HEK293 (cell line): ENCODE data around the gene PTPRA.

Experiments
- CTCF ChIA-PET: fragments of 350-600 bp; formaldehyde crosslinking; extraction: SDS; loops from one replicate; lab custom pipeline; 2021; ENCODE audit warnings: antibody characterized with exemption; lab: Yijun Ruan, JAX
- POLR2A ChIA-PET: fragments of 300-600 bp; formaldehyde crosslinking; extraction: SDS; loops from one replicate; lab custom pipeline; 2020; ENCODE audit warnings: antibody characterized with exemption, inconsistent platforms; lab: Yijun Ruan, JAX
- H3K27ac ChIP-seq: fragments of 200-500 bp; sonication (Bioruptor generic); 2 replicates; pipeline ENCODE4 v1.5.1; 2014; ENCODE audit warnings: low read depth, low read length, control low read depth, inconsistent platforms; ENCODE audit errors: extremely low read depth
- H3K36me3 ChIP-seq, 2 experiments: fragments of 200-500 bp in 1 of 2; sonication (Bioruptor generic) in 1 of 2; 1 replicate in 1 of 2; 2 replicates in 1 of 2; pipeline ENCODE4 v1.5.1; 2014 to 2017; ENCODE audit warnings: inconsistent platforms in 2 of 2, low read length in 2 of 2; ENCODE audit not compliant: control insufficient read depth in 2 of 2, insufficient read depth in 1 of 2
- H3K4me1 ChIP-seq: fragments of 200-500 bp; sonication (Bioruptor generic); 2 replicates; pipeline ENCODE4 v1.5.1; 2014; ENCODE audit warnings: mild to moderate bottlenecking, low read length, inconsistent platforms; ENCODE audit not compliant: control insufficient read depth, insufficient read depth
- H3K4me3 ChIP-seq: 2 replicates; pipeline ENCODE4 v1.5.1; 2011; ENCODE audit warnings: low read depth, mild to moderate bottlenecking, control low read depth, low read length, moderate library complexity
- H3K9me3 ChIP-seq: fragments of 200-500 bp; sonication (Bioruptor generic); 2 replicates; pipeline ENCODE4 v1.5.1; 2014; ENCODE audit warnings: low read depth, low read length, inconsistent platforms; ENCODE audit not compliant: control insufficient read depth, insufficient read depth
- GLI4 ChIP-seq: fragments of 450-650 bp; formaldehyde crosslinking; IDR thresholded peaks from 2 replicates; pipeline ENCODE4 v1.5.1; 2016; ENCODE audit warnings: missing biosample characterization, missing genetic modification characterization
- KLF17 ChIP-seq: fragments of 450-650 bp; formaldehyde crosslinking; IDR thresholded peaks from 2 replicates; pipeline ENCODE4 v1.5.1; 2016; ENCODE audit warnings: missing biosample characterization, missing genetic modification characterization
- SALL2 ChIP-seq: fragments of 450-650 bp; formaldehyde crosslinking; IDR thresholded peaks from 2 replicates; pipeline ENCODE4 v1.5.0; 2017; ENCODE audit warnings: missing biosample characterization, mild to moderate bottlenecking, missing genetic modification characterization, borderline replicate concordance
- WT1 ChIP-seq: fragments of 450-650 bp; formaldehyde crosslinking; IDR thresholded peaks from 2 replicates; pipeline ENCODE4 v1.5.1; 2016; ENCODE audit warnings: missing biosample characterization, missing genetic modification characterization
- YY1 ChIP-seq: fragments of 450-650 bp; formaldehyde crosslinking; IDR thresholded peaks from 2 replicates; pipeline ENCODE4 v1.5.1; 2018; ENCODE audit warnings: missing biosample characterization, missing genetic modification characterization
- YY2 ChIP-seq: fragments of 450-650 bp; formaldehyde crosslinking; IDR thresholded peaks from 2 replicates; pipeline ENCODE4 v1.5.1; 2016; ENCODE audit warnings: missing biosample characterization, missing genetic modification characterization
- ZBTB20 ChIP-seq: fragments of 450-650 bp; formaldehyde crosslinking; IDR thresholded peaks from 2 replicates; pipeline ENCODE4 v1.5.1; 2016; ENCODE audit warnings: missing biosample characterization, missing genetic modification characterization
- ZFHX2 ChIP-seq: fragments of 450-650 bp; formaldehyde crosslinking; conservative IDR thresholded peaks from 2 replicates; pipeline ENCODE4 v1.5.1; 2016; ENCODE audit warnings: missing biosample characterization, missing genetic modification characterization
- ZNF184 ChIP-seq: fragments of 450-650 bp; IDR thresholded peaks from 2 replicates; pipeline ENCODE4 v1.5.1; 2018; ENCODE audit warnings: missing biosample characterization, mild to moderate bottlenecking, missing genetic modification characterization
- ZNF23 ChIP-seq: fragments of 450-650 bp; formaldehyde crosslinking; IDR thresholded peaks from 2 replicates; pipeline ENCODE4 v1.5.1; 2016; ENCODE audit warnings: missing biosample characterization, missing genetic modification characterization, borderline replicate concordance
- ZNF274 ChIP-seq, 2 experiments: fragments of 200-500 bp in 1 of 2; fragments of 450-650 bp in 1 of 2; sonication (Bioruptor generic) in 1 of 2; formaldehyde crosslinking in 1 of 2; IDR thresholded peaks; 2 replicates each; pipeline versions ENCODE4 v1.5.1 to v1.6.1; 2014 to 2016; ENCODE audit warnings: borderline replicate concordance in 1 of 2, inconsistent platforms in 1 of 2, low read length in 1 of 2, missing biosample characterization in 1 of 2, missing genetic modification characterization in 1 of 2
- ZNF292 ChIP-seq: fragments of 450-650 bp; formaldehyde crosslinking; IDR thresholded peaks from 2 replicates; pipeline ENCODE4 v1.5.1; 2016; ENCODE audit warnings: low read depth, missing biosample characterization, missing genetic modification characterization, borderline replicate concordance
- ZNF560 ChIP-seq: fragments of 450-650 bp; formaldehyde crosslinking; IDR thresholded peaks from 2 replicates; pipeline ENCODE4 v1.5.1; 2017; ENCODE audit warnings: missing biosample characterization, missing genetic modification characterization, borderline replicate concordance
- ZNF585B ChIP-seq: fragments of 450-650 bp; formaldehyde crosslinking; IDR thresholded peaks from 2 replicates; pipeline ENCODE4 v1.5.1; 2016; ENCODE audit warnings: missing biosample characterization, missing genetic modification characterization
- ZNF629 ChIP-seq: fragments of 450-650 bp; formaldehyde crosslinking; IDR thresholded peaks from 2 replicates; pipeline ENCODE4 v1.5.1; 2017; ENCODE audit warnings: missing biosample characterization, missing genetic modification characterization
- ZNF654 ChIP-seq: fragments of 450-650 bp; formaldehyde crosslinking; IDR thresholded peaks from 2 replicates; pipeline ENCODE4 v1.5.1; 2016; ENCODE audit warnings: low read depth, missing biosample characterization, missing genetic modification characterization
- ZSCAN30 ChIP-seq: fragments of 450-650 bp; IDR thresholded peaks from 2 replicates; pipeline ENCODE4 v1.5.1; 2018; ENCODE audit warnings: missing biosample characterization, mild to moderate bottlenecking, missing genetic modification characterization, moderate library complexity
- TF ChIP-seq, protein P1 (sequence below): sonication (generic); formaldehyde crosslinking; IDR thresholded peaks from 2 replicates; pipeline ENCODE4 v1.8.1; 2022; ENCODE audit warnings: mild to moderate bottlenecking, moderate library complexity, missing genetic modification reagents
- TF ChIP-seq, protein P2 (sequence below): fragments of 450-650 bp; formaldehyde crosslinking; IDR thresholded peaks from 2 replicates; pipeline ENCODE4 v1.5.0; 2017; ENCODE audit warnings: missing biosample characterization, missing genetic modification characterization, borderline replicate concordance
- TF ChIP-seq, protein P3 (sequence below): fragments of 450-650 bp; formaldehyde crosslinking; IDR thresholded peaks from 2 replicates; pipeline ENCODE4 v1.5.1; 2016; ENCODE audit warnings: missing biosample characterization, missing genetic modification characterization, borderline replicate concordance

Gene PTPRA

DNA sequence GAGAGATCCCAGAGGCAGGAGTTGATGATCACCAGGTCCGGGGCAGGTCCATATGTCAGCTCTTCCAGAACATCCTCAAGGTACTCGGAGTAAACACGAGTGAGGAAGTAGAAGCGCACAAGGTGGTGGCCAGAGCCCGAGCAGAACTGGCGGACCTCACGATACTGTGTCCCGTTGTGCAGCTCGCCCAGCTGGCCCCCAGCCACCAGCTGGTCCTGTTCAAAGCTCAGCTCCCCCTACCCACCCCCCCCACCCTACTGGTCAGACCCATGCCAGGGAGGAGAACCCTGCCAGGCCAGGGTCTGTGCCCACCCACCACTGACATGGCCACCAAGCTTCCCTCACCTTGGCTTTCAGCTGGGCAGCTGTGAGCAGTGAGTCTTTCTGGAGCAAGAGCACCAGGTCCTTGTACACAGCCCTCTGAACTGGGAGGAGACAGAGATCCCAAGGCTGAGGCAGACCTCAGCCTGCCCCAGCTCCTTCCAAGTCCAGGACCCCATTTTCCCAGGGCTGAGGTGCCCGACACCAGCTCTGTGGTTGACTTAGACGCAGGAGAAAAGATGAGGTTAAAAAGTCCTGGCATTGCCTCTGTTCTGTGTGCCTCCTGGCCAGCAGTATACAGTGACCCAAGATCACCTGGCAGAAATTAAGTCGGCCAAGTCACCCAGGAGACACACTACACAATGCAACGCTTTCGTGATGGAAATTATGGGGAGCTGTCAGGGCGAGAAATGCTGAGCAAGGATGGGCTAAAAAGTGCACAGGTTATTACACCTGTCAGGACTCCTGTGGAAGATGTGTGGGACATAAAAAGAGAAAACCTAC is 34.2 kb upstream of the PTPRA start (continued):
- TF ChIP-seq WT1 (tag by site-specific recombination) (no peak), ZNF654 (tag by site-specific recombination) (no peak), ZNF292 (tag by site-specific recombination) (no peak), ZNF274 (IDR thresholded peaks at IDR 0.05; ENCODE audit: low read length) (no peak), ZNF274 (tag by site-specific recombination; IDR thresholded peaks at IDR 0.05; ENCODE audit: borderline replicate concordance) (no peak)

DNA sequence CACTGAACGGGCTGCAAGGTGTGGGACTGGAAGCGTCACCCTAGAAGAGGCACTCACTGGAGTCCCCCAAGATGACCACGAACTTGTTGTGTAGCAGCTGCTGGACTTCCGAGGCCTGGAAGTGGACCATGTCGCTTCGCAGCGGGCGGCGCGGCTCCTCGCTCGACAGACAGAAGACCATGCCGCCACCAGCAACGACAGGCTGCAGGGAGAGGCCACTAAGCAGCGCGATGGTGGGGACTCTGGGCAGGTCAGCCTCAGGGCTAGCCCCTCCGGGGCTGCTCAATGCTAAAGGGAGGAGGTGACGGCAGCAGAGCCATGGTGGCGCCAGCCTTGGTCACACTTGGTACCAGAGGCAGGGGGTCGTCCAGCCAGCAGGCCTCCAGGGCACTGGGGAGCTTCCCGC is 33.5 kb upstream of the PTPRA start:
- Histone ChIP-seq H3K27ac (peak overlapping the region; percentile 92; the same call in 1 of the 2 replicates), H3K4me1 (peaks cover 6% of the 10 kb centered on the region; the same call in 1 of the 2 replicates), H3K9me3 (no peaks in the 10 kb centered on the region), H3K4me3 (no peak overlapping the region; the same call in 1 of the 2 replicates), H3K36me3 (peaks cover under 1 to 55% of the 10 kb centered on the region in 2 experiments; a peak in 2 of 3 replicates)
- TF ChIP-seq ZNF560 (tag by site-specific recombination) (no peak), ZNF23 (no peak)
- POLR2A ChIA-PET = interaction anchor here (1.4 kb wide), 2 partner anchors 25 to 33 kb away, joined by 4 to 7 read pairs; partner anchors contain the start of genes C20orf141 and PTPRA
- CTCF ChIA-PET = interaction anchor here (0.6 to 1.5 kb wide), 3 partner anchors 12 to 349 kb away, joined by 3 to 9 read pairs (median 3); no protein-coding TSS in a partner anchor

- CTCF ChIA-PET = interaction anchor here (0.6 to 1.5 kb wide), 3 partner anchors 12 to 349 kb away, joined by 3 to 9 read pairs (median 3); no protein-coding TSS in a partner anchor
- H3K9me3 ChIP-seq = no peaks in the 10 kb centered on the region
- H3K4me3 ChIP-seq = peak within 1 kb of the TSS; percentile 71
- peaks cover 0 to 48% of the 10 kb centered on the region in 2 experiments; a peak in 2 of 3 replicates for H3K36me3 ChIP-seq
- peak within 1 kb of the TSS; percentile 92 for H3K27ac ChIP-seq
- POLR2A ChIA-PET = interaction anchor here (0.6 to 1.4 kb wide), 6 partner anchors 8 to 33 kb away, joined by 3 to 7 read pairs (median 4); partner anchors contain the start of genes C20orf141 and PTPRA
- peaks cover 6% of the 10 kb centered on the region; the same call in 1 of the 2 replicates for H3K4me1 ChIP-seq
- TF ChIP-seq ZNF560 (tag by site-specific recombination) (no peak), YY1 (peak; percentile 98), ZNF629 (tag by site-specific recombination) (peak; percentile 49), SALL2 (tag by site-specific recombination) (no peak), GLI4 (tag by site-specific recombination) (no peak), ZNF585B (tag by site-specific recombination) (no peak), KLF17 (tag by site-specific recombination) (peak; percentile 51; the same call in 1 of the 2 replicates), ZNF184 (tag by site-specific recombination) (no peak), ZBTB20 (0 out of 2 replicates have a peak, but pooled peaks have one; percentile 5), YY2 (tag by site-specific recombination) (peak; percentile 97), ZSCAN30 (tag by site-specific recombination) (peak; percentile 97), ZFHX2 (tag by site-specific recombination) (0 out of 2 replicates have a peak, but pooled peaks have one; percentile 28)
- TF ChIP-seq, protein P1, sequence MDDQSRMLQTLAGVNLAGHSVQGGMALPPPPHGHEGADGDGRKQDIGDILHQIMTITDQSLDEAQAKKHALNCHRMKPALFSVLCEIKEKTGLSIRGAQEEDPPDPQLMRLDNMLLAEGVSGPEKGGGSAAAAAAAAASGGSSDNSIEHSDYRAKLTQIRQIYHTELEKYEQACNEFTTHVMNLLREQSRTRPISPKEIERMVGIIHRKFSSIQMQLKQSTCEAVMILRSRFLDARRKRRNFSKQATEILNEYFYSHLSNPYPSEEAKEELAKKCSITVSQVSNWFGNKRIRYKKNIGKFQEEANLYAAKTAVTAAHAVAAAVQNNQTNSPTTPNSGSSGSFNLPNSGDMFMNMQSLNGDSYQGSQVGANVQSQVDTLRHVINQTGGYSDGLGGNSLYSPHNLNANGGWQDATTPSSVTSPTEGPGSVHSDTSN = 0 out of 2 replicates have a peak, but pooled peaks have one; percentile 32
- TF ChIP-seq, protein P2, sequence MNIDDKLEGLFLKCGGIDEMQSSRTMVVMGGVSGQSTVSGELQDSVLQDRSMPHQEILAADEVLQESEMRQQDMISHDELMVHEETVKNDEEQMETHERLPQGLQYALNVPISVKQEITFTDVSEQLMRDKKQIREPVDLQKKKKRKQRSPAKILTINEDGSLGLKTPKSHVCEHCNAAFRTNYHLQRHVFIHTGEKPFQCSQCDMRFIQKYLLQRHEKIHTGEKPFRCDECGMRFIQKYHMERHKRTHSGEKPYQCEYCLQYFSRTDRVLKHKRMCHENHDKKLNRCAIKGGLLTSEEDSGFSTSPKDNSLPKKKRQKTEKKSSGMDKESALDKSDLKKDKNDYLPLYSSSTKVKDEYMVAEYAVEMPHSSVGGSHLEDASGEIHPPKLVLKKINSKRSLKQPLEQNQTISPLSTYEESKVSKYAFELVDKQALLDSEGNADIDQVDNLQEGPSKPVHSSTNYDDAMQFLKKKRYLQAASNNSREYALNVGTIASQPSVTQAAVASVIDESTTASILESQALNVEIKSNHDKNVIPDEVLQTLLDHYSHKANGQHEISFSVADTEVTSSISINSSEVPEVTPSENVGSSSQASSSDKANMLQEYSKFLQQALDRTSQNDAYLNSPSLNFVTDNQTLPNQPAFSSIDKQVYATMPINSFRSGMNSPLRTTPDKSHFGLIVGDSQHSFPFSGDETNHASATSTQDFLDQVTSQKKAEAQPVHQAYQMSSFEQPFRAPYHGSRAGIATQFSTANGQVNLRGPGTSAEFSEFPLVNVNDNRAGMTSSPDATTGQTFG = no peak
- TF ChIP-seq, protein P3, sequence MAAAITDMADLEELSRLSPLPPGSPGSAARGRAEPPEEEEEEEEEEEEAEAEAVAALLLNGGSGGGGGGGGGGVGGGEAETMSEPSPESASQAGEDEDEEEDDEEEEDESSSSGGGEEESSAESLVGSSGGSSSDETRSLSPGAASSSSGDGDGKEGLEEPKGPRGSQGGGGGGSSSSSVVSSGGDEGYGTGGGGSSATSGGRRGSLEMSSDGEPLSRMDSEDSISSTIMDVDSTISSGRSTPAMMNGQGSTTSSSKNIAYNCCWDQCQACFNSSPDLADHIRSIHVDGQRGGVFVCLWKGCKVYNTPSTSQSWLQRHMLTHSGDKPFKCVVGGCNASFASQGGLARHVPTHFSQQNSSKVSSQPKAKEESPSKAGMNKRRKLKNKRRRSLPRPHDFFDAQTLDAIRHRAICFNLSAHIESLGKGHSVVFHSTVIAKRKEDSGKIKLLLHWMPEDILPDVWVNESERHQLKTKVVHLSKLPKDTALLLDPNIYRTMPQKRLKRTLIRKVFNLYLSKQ (tag by site-specific recombination) = no peak
Observed at GRCh38 chr20:2840138-2840966, 32.9 kb upstream of the PTPRA start, which contains the start of the genes PCED1A and VPS16. Gene PCED1A (minus strand): TSS chr20:2840655. CDS start chr20:2839912, 743 bp downstream. Gene VPS16 (plus strand): TSS chr20:2840745. CDS start chr20:2840775, 30 bp downstream.
